GM23338 (cell line): ENCODE results near the gene SLC35B3. TPM values are rescaled to one million over a fixed set of nuclear protein-coding genes. Genes with fewer than 3 reads are reported as not detected.

Source experiments
- ATAC-seq: fragments of 200-7000 bp; cut with Tn5 transposase; 3 replicates; pipeline ENCODE4 v1.9.1; 2020
- DNase-seq: peaks from one replicate; pipeline ENCODE4 v3.0.0-alpha.2; 2015; ENCODE audit warnings: low spot score
- H2AFZ ChIP-seq: fragments of 200-600 bp; sonication (generic); 2 replicates; pipeline ENCODE4 v1.8.0; 2016; ENCODE audit warnings: antibody characterized with exemption, mild to moderate bottlenecking, moderate library complexity
- H3F3A ChIP-seq: fragments of 200-600 bp; sonication (generic); replicated peaks from 2 replicates; pipeline ENCODE4 v1.8.0; 2017; ENCODE audit warnings: antibody characterized with exemption, mixed run types, low read depth
- H3K27ac ChIP-seq: fragments of 200-600 bp; sonication (generic); 2 replicates; pipeline ENCODE4 v1.6.1; 2016; ENCODE audit warnings: low read depth
- H3K27me3 ChIP-seq: fragments of 200-600 bp; sonication (generic); 2 replicates; pipeline ENCODE4 v1.8.0; 2016; ENCODE audit warnings: mild to moderate bottlenecking, mixed run types, moderate library complexity; ENCODE audit not compliant: insufficient read depth
- H3K36me3 ChIP-seq: fragments of 200-600 bp; sonication (generic); 2 replicates; pipeline ENCODE4 v1.8.0; 2016; ENCODE audit warnings: mild to moderate bottlenecking; ENCODE audit not compliant: insufficient read depth
- H3K4me1 ChIP-seq: fragments of 200-600 bp; sonication (generic); 2 replicates; pipeline ENCODE4 v1.8.0; 2016; ENCODE audit warnings: mild to moderate bottlenecking, moderate library complexity; ENCODE audit not compliant: insufficient read depth
- H3K4me2 ChIP-seq: fragments of 200-600 bp; sonication (generic); 2 replicates; pipeline ENCODE4 v1.7.1; 2017; ENCODE audit warnings: mixed run types
- H3K4me3 ChIP-seq: fragments of 200-600 bp; sonication (generic); 2 replicates; pipeline ENCODE4 v1.6.1; 2016; ENCODE audit warnings: mixed run types
- H3K79me2 ChIP-seq: fragments of 200-600 bp; sonication (generic); replicated peaks from 2 replicates; pipeline ENCODE4 v1.8.0; 2017; ENCODE audit warnings: mild to moderate bottlenecking; ENCODE audit not compliant: insufficient read depth
- H3K9me2 ChIP-seq: fragments of 200-600 bp; sonication (generic); 2 replicates; pipeline ENCODE4 v1.8.0; 2017; ENCODE audit not compliant: insufficient read depth
- H4K20me1 ChIP-seq: fragments of 200-600 bp; sonication (generic); replicated peaks from 2 replicates; pipeline ENCODE4 v1.8.0; 2017; ENCODE audit warnings: mild to moderate bottlenecking; ENCODE audit not compliant: insufficient read depth
- H3K27ac Mint-ChIP-seq: 2 replicates; pipeline ENCODE4 v1.8.0; 2020; ENCODE audit warnings: inconsistent platforms, mild to moderate bottlenecking, moderate library complexity, mixed read lengths
- H3K27me3 Mint-ChIP-seq: 3 replicates; pipeline ENCODE4 v1.8.0; 2022; ENCODE audit warnings: low read depth, mild to moderate bottlenecking, moderate library complexity, mixed read lengths, inconsistent platforms; ENCODE audit not compliant: insufficient read depth, poor library complexity
- H3K36me3 Mint-ChIP-seq: 3 replicates; pipeline ENCODE4 v1.8.0; 2021; ENCODE audit warnings: low read depth, mild to moderate bottlenecking, inconsistent platforms, moderate library complexity, mixed read lengths
- H3K4me1 Mint-ChIP-seq: 3 replicates; pipeline ENCODE4 v1.8.0; 2020; ENCODE audit warnings: mild to moderate bottlenecking, inconsistent platforms, mixed read lengths
- H3K4me3 Mint-ChIP-seq: 3 replicates; pipeline ENCODE4 v1.8.0; 2021; ENCODE audit warnings: moderate library complexity, mild to moderate bottlenecking, inconsistent platforms, mixed read lengths
- H3K9me3 Mint-ChIP-seq: 3 replicates; pipeline ENCODE4 v1.8.0; 2020; ENCODE audit warnings: moderate library complexity, mild to moderate bottlenecking, inconsistent platforms, mixed read lengths
- CREB1 ChIP-seq: fragments of 250-450 bp; sonication (Bioruptor Pico); IDR thresholded peaks from 2 replicates; pipeline ENCODE4 v1.5.0; 2020; ENCODE audit warnings: low read depth, mild to moderate bottlenecking, moderate library complexity
- EZH2 ChIP-seq: fragments of 200-600 bp; sonication (generic); IDR thresholded peaks from one replicate; pipeline ENCODE4 v1.8.0; 2017; ENCODE audit warnings: antibody characterized with exemption, mild to moderate bottlenecking, low read depth; ENCODE audit not compliant: unreplicated experiment
- JUNB ChIP-seq: IDR thresholded peaks from one replicate; pipeline ENCODE4 v1.6.1; 2016; ENCODE audit warnings: antibody characterized with exemption; ENCODE audit not compliant: unreplicated experiment
- NANOG ChIP-seq: IDR thresholded peaks from 2 replicates; pipeline ENCODE4 v1.6.1; 2016; ENCODE audit warnings: antibody characterized with exemption, borderline replicate concordance
- POLR2AphosphoS5 ChIP-seq: IDR thresholded peaks from 2 replicates; pipeline ENCODE4 v1.6.1; 2016; ENCODE audit warnings: antibody characterized with exemption, low read depth
- STAT1 ChIP-seq: IDR thresholded peaks from one replicate; pipeline ENCODE4 v1.6.1; 2016; ENCODE audit warnings: antibody characterized with exemption; ENCODE audit not compliant: unreplicated experiment
- ZNF114 ChIP-seq: fragments of 250-450 bp; sonication (Bioruptor Pico); IDR thresholded peaks from 2 replicates; pipeline ENCODE4 v1.5.0; 2020; ENCODE audit warnings: mild to moderate bottlenecking, moderate library complexity
- ZNF331 ChIP-seq: fragments of 250-450 bp; sonication (Bioruptor Pico); IDR thresholded peaks from 2 replicates; pipeline ENCODE4 v1.5.0; 2020; ENCODE audit warnings: low read depth, mild to moderate bottlenecking, moderate library complexity
- polyA plus RNA-seq: library from polyadenylated mRNA; unstranded; fragments of >200 nt; fragmentation: Nextera tagmentation; extraction: Ambion mirVana; gene quantifications from 2 replicates; pipeline ENCODE4 v1.2.1, GENCODE V29; 2016
- total RNA-seq: library from RNA; depleted of rRNA; stranded (reverse); fragments of >200 nt; shearing (Covaris generic); gene quantifications from 2 replicates; pipeline ENCODE4 v1.2.3, GENCODE V29; 2014
- TF ChIP-seq, protein P1 (sequence below), 2 experiments: fragments of 200-600 bp in 1 of 2; sonication (generic) in 1 of 2; conservative IDR thresholded peaks; 2 replicates each; pipeline versions ENCODE4 v1.5.1 to v1.6.1; 2016 to 2017; ENCODE audit warnings: antibody characterized with exemption in 2 of 2, low read depth in 2 of 2, mild to moderate bottlenecking in 2 of 2, moderate library complexity in 1 of 2
- TF ChIP-seq, protein P2 (sequence below): IDR thresholded peaks from 2 replicates; pipeline ENCODE4 v1.6.1; 2016; ENCODE audit warnings: antibody characterized with exemption
- TF ChIP-seq, protein P3 (sequence below): IDR thresholded peaks from one replicate; pipeline ENCODE4 v1.6.1; 2018; ENCODE audit warnings: antibody characterized with exemption; ENCODE audit not compliant: unreplicated experiment

The SLC35B3 gene
- total and polyA plus RNA-seq, 2 experiments from 2014 or later = 7.5 to 9.0 TPM

DNA sequence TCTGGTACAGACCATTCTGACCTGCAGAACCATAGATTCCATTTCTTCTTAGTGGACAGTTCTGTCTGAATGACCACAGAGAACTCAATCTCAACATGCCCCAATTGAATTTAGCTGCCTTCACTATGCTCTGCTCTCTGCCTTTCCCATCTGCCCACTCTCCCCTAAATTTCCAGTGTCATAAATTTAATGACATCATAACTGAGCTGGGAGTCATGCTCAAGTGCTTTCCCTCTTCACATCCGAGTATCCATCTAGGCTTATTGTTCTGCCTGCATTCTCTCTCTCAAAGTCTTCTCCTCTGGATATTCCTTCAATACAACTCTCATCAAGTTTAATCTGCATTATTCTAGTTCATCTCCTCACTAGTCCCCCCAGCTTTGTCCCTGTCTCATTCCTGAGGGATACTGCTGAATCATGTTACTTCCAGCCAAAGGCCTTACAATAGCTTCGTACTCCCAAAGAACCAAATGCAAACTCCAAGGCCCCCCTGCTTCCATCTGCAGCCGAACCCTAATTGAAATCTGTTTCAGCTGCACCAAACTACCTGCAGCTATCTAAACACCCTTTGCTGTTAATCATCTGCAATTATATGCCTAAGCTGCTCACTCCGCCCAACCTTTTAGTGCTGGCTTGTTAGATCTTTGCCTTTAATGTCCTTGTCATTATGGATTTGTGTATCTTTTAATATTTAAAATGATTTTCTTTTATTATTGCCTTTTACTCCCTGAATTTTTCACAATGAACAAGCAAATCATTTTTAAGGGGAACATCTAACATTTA lies 46.1 kb downstream of the SLC35B3 start (continued):
- TF ChIP-seq, protein P1, sequence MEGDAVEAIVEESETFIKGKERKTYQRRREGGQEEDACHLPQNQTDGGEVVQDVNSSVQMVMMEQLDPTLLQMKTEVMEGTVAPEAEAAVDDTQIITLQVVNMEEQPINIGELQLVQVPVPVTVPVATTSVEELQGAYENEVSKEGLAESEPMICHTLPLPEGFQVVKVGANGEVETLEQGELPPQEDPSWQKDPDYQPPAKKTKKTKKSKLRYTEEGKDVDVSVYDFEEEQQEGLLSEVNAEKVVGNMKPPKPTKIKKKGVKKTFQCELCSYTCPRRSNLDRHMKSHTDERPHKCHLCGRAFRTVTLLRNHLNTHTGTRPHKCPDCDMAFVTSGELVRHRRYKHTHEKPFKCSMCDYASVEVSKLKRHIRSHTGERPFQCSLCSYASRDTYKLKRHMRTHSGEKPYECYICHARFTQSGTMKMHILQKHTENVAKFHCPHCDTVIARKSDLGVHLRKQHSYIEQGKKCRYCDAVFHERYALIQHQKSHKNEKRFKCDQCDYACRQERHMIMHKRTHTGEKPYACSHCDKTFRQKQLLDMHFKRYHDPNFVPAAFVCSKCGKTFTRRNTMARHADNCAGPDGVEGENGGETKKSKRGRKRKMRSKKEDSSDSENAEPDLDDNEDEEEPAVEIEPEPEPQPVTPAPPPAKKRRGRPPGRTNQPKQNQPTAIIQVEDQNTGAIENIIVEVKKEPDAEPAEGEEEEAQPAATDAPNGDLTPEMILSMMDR (conservative IDR thresholded peaks at IDR 0.05; ENCODE audit: low read depth in 2 of 2) = no peak
- TF ChIP-seq STAT1 (no peak), NANOG (no peak), POLR2AphosphoS5 (no peak), CREB1 (no peak)
- TF ChIP-seq, protein P2, sequence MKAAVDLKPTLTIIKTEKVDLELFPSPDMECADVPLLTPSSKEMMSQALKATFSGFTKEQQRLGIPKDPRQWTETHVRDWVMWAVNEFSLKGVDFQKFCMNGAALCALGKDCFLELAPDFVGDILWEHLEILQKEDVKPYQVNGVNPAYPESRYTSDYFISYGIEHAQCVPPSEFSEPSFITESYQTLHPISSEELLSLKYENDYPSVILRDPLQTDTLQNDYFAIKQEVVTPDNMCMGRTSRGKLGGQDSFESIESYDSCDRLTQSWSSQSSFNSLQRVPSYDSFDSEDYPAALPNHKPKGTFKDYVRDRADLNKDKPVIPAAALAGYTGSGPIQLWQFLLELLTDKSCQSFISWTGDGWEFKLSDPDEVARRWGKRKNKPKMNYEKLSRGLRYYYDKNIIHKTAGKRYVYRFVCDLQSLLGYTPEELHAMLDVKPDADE = no peak

DNA sequence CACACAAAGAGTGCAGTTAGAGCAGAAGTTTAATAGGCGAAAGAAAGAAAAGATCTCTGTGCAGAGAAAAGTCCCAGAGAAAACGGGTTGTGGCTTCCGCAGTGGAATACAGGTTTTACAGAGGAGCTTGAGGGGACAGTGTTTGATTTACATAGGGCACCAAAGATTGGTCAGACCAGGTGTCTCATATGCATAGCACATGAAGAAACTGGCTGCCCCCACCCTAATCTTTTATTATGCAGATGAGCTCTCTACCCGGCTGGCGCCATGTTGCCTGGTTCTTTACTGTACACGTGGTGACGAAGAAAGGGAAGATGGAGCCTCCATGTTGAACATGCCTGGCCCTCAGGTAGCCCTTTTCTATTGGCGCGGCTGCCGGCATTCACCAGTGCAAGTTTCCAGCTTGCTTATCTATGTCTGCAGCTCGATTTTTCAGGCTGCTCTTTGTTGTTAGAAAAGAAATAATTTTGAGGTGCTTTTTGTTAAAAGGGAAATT lies 47.4 kb downstream of the SLC35B3 start:
- Mint-ChIP-seq H3K27me3 (no peaks in the 10 kb centered on the region), H3K9me3 (peaks cover 3% of the 10 kb centered on the region; the same call in 2 of the 3 replicates)
- ATAC-seq = no peak
- TF ChIP-seq, protein P1 (conservative IDR thresholded peaks at IDR 0.05; ENCODE audit: low read depth in 2 of 2) = no peak
- TF ChIP-seq ZNF114 (CRISPR knock-in tag) (no peak), POLR2AphosphoS5 (no peak), JUNB (no peak), EZH2 (no peak), STAT1 (no peak), ZNF331 (CRISPR knock-in tag) (no peak), NANOG (no peak)
- TF ChIP-seq, protein P2 = no peak
- TF ChIP-seq, protein P3, sequence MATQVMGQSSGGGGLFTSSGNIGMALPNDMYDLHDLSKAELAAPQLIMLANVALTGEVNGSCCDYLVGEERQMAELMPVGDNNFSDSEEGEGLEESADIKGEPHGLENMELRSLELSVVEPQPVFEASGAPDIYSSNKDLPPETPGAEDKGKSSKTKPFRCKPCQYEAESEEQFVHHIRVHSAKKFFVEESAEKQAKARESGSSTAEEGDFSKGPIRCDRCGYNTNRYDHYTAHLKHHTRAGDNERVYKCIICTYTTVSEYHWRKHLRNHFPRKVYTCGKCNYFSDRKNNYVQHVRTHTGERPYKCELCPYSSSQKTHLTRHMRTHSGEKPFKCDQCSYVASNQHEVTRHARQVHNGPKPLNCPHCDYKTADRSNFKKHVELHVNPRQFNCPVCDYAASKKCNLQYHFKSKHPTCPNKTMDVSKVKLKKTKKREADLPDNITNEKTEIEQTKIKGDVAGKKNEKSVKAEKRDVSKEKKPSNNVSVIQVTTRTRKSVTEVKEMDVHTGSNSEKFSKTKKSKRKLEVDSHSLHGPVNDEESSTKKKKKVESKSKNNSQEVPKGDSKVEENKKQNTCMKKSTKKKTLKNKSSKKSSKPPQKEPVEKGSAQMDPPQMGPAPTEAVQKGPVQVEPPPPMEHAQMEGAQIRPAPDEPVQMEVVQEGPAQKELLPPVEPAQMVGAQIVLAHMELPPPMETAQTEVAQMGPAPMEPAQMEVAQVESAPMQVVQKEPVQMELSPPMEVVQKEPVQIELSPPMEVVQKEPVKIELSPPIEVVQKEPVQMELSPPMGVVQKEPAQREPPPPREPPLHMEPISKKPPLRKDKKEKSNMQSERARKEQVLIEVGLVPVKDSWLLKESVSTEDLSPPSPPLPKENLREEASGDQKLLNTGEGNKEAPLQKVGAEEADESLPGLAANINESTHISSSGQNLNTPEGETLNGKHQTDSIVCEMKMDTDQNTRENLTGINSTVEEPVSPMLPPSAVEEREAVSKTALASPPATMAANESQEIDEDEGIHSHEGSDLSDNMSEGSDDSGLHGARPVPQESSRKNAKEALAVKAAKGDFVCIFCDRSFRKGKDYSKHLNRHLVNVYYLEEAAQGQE = no peak

More for the DNA sequence above, 47.4 kb downstream of the SLC35B3 start:
- Histone ChIP-seq H3K4me2 (no peak overlapping the region), H3K27me3 (no peaks in the 10 kb centered on the region), H3K36me3 (no peaks in the 10 kb centered on the region), H3K4me1 (peaks cover 24% of the 10 kb centered on the region), H3K4me3 (no peak overlapping the region), H2AFZ (peak overlapping the region; percentile 66; the same call in 1 of the 2 replicates), H3K9me2 (no peaks in the 10 kb centered on the region; the same call in 1 of the 2 replicates), H3F3A (no peaks in the 10 kb centered on the region), H4K20me1 (no peaks in the 10 kb centered on the region), H3K27ac (no peak overlapping the region), H3K79me2 (no peaks in the 10 kb centered on the region)
- H3K4me3 Mint-ChIP-seq = no peak overlapping the region
- peak; percentile 2 for DNase-seq
- peaks cover 31% of the 10 kb centered on the region for H3K4me1 Mint-ChIP-seq
- H3K36me3 Mint-ChIP-seq = peaks cover 3% of the 10 kb centered on the region; the same call in 2 of the 3 replicates
- H3K27ac Mint-ChIP-seq = 0 out of 2 replicates have a peak overlapping the region, but pooled peaks have one; percentile 24
